T-helper 2 cell treated with Interferon-gamma antibody and Interleukin-4, amounts not matched to agents 100 ng/mL and 5 ng/mL, for 36 hours (primary cell): ENCODE results near the gene ZNF862. TPM values are rescaled to one million over a fixed set of nuclear protein-coding genes. Genes with fewer than 3 reads are reported as not detected.
"Not testable (repeated sequence)": the region's sequence is repeated elsewhere in the genome, so short reads cannot be mapped to it uniquely, and the experiment has no call there.

ENCODE experiments used
- intact Hi-C: fragments of 100-400 bp; cut with micrococcal nuclease; formaldehyde crosslinking; loops from one replicate; pipeline ENCODE4 v1.15.1; 2023
- total RNA-seq: library from RNA; stranded (reverse); gene quantifications from 2 replicates; pipeline ENCODE4 v1.2.3, GENCODE V29; 2022

ZNF862 gene
- total RNA-seq, 1 donor from 2014 or later: 24.3 TPM

DNA sequence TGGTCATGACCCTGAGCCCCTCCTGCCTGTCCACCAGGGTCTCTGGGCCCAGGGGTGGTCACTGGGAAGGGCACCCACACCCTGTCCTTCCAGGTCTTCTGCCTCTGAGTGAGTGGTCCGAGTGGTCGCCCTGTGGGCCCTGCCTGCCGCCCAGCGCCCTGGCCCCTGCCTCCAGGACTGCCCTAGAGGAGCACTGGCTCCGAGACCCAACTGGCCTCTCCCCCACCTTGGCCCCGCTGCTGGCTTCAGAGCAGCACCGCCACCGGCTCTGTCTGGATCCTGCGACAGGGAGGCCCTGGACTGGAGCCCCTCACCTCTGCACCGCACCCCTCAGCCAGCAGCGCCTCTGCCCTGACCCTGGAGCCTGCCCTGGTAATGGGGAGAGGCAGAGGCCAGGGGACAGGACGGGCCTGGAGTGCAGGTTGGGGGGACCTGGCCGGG lies 13.9 kb upstream of the ZNF862 start:
- intact Hi-C loops: no loop called here

DNA sequence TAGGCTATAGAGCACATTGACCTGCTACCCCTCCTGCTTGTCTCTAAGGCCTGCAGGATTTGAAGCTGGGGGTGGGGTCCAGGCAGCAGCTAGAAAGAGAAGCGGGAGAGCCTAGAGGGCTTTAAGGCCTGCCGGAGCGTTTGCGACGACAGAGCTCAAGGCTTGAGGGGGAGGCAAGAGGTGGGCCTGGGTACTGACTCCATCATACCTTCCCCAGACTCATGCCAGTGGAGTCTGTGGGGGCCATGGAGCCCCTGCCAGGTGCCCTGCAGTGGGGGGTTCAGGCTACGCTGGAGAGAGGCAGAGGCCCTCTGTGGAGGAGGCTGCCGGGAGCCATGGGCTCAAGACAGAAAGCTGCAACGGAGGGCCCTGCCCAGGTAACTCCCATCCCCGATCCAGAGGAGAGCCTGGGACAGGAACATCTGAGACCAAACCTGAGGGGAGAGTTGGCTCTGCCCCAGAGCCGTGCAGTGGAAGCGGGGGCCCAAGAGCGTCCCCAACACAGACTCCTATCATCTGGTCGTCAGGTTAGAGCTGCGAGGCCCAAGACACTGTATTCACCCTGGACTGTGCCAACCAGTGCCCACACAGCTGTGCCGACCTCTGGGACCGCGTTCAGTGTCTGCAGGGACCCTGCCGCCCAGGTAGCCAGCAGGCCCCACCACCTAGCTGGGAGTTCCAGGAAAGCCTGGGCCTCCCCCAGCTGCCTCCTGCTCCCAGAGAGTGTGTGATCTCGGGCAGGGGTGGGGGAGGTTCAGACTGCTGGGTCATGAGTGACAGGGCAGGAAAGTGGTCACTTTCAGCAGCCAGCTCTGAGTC lies 13.2 kb upstream of the ZNF862 start:
- intact Hi-C loops: no loop called here

DNA sequence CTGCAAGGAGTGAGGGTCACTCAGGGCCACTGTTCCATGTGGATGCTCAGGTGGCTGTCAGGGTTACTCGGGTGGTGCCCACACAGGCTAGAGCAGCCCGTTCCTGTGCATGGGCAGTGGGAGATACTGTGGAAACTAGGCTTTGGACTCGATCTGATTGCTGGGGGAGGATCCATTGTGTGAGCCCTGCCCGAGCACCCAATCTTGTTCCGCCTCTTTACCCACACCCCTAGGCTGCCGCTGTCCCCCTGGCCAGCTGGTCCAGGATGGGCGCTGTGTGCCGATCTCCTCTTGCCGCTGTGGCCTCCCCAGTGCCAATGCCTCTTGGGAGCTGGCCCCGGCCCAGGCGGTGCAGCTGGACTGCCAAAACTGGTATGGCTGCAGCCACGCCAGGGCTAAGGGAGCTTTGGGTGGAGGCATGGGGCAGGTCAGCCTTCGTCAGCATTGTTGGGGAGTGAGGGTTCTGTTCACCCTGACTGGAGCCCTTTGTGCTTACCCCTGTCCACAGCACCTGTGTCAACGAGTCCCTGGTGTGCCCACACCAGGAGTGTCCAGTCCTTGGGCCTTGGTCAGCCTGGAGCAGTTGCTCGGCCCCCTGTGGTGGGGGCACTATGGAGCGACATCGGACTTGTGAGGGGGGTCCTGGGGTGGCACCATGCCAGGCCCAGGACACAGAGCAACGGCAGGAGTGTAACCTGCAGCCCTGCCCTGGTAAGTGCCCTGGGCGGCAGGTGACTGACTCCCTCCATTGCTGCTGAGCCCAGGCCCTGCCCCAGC lies 12.4 kb upstream of the ZNF862 start:
- intact Hi-C loops: no loop called here

DNA sequence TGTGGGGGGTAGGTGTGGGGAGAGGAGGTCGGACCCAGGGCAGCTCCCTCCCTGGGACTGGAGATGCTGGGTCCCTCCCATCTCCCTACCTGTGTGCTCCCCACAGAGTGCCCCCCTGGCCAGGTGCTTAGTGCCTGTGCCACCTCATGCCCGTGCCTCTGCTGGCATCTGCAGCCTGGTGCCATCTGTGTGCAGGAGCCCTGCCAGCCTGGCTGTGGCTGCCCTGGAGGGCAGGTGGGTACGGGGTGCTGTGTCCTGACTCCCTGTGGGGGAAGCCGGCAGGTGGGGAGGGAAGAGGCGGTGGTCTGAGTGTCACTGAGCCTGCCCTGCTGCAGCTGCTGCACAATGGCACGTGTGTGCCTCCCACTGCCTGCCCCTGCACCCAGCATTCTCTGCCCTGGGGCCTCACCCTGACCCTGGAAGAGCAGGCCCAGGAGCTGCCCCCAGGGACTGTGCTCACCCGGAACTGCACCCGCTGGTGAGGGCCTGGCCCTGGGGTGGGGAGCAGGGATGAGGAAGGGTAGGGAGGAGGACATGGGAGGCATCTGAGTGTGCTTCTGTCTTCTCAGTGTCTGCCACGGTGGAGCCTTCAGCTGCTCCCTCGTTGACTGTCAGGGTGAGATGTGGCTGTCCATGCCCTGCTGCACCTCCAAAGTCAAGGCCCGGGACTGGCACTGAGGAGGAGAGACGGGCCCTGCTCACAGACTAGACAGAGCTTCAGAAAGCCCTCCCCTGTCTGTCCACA lies 11.7 kb upstream of the ZNF862 start:
- intact Hi-C loops: no loop called here

DNA sequence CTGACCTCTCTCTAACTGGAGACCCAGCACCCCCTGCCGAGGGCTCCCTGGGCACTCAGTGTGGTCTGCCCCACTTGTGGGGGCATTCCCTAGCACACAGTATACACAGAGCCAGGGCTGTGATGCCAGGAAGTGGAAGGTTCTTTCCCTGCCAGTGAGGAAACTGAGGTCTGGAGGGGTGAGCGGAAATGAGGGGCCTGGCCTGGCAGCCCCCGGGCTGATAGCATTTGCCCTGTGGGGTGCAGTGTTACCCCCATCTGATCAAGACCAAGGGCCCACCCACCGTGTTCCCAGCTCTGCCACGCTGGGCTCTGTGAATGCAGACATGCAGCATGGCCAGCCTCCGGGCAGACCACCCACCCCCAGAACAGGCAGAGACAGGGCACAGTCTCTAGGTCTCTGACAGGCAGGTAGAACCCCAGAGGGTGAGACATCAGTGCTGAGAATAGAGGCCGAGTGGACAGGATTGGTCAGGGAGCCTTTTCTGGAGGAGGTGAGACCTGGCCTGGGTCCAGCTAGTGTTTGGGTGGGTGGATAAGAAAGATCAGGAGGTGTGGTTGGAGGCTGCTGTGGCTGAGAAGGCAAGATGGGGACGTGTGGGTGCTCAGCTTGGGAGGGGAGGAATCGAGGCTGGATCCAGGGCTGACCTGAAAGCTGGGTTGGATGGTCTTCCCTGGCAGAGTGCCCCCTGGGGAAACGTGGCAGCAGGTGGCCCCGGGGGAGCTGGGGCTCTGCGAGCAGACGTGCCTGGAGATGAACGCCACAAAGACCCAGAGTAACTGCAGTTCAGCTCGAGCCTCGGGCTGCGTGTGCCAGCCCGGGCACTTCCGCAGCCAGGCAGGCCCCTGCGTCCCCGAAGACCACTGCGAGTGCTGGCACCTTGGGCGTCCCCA lies 10.8 kb upstream of the ZNF862 start:
- intact Hi-C loops: no loop called here

DNA sequence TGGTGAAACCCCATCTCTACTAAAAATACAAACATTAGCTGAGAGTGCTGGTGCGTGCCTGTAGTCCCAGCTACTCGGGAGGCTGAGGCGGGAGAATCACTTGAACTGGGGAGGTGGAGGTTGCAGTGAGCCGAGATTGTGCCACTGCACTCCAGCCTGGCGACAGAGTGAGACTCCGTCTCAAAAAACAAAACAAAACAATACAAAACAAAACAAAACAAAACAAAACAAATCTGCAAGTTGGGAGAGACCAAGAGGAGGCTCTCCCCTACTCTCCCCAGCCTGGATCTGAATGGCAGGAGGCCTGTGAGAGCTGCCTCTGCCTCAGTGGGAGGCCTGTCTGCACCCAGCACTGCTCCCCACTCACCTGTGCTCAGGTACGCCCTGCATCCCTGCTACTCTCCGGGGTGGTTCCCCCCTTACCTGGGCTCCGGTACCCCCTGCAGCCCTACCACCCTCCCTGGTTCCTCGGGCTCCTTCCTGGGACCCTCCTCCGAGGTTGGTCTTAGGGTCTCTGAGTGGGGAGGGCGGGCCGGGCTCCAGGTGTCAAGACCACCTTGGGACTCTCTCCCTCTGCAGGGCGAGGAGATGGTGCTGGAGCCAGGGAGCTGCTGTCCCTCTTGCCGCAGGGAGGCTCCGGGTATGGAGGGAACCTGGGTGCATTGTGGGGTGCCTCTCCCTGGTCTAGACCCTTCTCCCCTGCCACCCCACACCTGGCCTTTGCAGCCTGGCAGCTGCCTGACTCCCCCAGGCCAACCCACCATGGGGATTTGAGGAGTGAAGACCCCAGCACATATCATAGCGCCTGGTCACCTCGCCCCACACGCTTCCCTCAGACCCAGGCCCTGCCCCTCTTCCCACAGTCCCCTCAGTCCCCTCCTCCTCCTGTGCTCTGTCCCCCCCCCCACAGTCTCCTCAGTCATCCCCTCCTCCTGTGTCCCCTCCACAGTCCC lies 9.5 kb upstream of the ZNF862 start:
- intact Hi-C loops: no loop called here

DNA sequence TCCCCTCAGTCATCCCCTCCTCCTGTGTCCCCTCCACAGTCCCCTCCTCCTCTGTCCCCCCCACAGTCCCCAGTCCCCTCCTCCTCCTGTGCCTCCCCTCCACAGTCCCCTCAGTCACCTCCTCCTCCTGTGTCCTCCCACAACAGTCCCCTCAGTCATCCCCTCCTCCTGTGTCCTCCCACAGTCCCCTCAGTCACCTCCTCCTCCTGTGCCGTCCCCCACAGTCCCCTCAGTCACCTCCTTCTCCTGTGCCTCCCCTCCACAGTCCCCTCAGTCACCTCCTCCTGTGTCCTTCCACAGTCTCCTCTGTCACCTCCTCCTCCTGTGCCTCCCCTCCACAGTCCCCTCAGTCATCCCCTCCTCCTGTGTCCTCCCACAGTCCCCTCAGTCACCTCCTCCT lies 7.6 kb upstream of the ZNF862 start:
- intact Hi-C loops: not testable (repeated sequence)

DNA sequence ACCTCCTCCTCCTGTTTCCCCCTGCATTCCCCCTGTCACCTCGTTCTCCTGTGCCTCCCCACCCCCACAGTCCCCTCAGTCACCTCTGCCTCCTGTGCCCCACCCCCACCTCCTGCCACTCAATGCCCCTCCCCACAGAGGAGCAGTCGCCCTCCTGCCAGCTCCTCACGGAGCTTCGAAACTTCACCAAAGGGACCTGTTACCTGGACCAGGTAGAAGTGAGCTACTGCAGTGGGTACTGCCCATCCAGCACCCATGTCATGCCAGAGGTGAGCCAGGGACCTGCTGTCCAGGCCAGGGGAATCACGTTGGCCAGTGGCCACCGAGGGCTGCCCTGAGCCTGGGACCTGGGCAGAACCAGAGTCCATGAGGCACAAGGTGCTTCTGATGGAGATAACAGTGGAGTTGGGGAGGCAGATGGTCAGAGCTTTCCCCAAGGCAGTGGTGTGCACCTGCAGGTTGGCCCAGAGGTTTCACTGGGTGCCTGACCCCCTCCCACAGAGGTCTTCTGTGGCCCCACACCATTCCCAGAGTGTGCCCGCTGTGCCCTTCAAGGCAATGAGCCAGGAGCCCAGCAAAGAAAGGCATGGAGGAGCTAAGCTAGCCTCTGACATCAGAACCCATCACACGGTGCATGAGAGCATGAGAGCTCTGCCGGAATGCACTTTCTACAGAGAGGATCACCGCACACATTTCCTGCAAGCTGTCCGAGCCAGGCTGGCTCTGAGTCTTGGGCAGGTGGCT lies 7.0 kb upstream of the ZNF862 start:
- intact Hi-C loops: no loop called here

DNA sequence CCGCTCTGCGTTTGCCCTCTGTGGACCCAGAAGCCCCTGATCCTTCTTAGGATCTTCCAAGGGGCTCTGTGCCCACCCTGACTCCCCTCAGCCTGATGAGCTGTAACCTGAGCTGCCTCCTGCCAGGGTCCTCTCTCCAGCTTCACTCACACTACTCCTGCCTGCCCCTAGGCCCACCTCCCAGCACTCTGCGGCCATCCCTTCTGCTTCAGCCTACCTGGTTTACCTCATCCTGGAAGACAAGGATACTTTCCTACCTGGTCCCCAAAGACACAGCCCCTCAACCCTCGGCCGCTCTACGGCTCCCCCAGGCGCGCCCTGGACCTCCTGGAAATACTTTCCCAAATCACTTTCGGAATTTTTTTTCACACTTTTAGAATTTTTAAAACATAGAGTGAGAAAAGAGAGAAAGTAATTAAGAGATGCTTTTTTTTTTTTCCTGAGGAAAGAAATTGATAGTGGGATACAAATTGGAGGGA lies 6.4 kb upstream of the ZNF862 start:
- intact Hi-C loops: no loop called here

DNA sequence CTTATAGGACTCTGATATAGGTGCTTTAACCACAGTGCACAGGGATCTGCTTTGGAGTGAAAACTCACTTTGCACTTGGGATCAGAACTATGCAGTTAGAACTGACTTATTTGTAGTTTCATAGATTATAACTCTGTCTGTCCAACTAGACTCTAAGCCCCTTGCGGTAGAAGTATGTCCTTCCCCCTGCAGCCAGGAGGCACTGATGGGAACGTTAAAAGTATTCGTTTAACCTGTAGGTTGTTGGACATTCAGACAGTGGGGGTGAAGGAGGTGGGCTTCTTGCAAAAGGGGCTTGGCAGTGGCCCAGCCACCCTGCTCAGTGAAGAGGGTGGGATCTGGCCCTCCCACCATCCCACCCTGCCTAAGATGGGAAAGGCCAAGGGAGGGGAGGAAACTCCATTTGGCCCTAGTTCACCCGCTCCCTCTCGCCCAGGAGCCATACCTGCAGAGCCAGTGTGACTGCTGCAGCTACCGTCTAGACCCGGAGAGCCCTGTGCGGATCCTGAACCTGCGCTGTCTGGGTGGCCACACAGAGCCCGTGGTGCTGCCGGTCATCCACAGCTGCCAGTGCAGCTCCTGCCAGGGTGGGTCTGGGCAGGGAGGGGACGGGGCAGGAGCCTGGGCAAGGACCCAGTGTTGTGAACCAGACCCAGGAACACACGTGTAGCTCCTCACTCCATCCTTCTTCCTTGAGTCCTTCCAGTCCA lies 5.7 kb upstream of the ZNF862 start:
- intact Hi-C loops: no loop called here

DNA sequence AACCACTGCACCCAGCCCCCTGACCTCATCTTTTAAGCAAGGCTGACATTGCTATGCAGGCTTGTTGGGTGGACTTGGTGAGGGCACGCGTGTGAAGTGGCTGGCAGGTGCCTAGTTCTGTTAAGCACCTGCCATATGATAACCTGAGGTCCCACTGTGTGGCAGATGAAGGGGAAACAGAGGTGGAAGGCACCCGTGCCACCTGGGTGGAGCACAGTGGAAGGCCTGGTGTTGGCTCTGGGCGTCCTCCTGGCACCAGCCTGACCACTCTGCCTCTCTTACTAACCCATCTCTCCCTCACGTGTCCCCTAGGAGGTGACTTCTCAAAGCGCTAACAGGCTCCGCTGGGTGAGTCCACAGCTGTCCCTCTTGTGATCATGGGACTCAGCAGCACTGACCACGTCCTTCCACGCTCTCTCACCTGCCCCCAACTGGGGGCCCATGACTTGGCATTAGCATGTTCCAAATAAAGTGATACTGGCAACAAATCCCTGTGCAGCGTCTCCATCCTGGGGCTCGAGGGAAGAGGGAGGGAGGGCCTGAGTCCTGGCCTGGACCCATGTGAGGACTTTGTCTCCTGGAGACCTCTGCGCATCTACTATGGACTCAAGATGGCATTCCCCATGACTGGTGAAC lies 4.6 kb upstream of the ZNF862 start:
- intact Hi-C loops: no loop called here

DNA sequence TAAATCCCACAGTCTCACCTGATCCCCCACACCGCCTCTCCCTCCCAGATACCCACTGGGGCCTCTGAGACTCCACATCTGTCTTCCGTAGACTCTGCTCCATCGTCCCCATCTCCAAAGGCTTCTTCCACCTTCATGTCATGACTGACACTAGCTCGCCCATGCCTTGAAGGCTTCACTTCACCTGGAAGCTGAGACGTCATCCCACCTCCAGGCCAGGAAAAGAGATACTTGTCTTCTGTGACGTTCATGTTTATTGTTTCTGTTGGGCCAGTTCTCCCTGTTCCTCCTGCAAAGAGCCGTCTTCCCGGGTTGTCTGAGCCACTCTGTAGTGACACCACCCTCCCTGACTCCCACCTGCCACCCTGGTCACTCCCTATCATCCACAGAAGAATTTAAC lies 3.6 kb upstream of the ZNF862 start:
- intact Hi-C loops: no loop called here

DNA sequence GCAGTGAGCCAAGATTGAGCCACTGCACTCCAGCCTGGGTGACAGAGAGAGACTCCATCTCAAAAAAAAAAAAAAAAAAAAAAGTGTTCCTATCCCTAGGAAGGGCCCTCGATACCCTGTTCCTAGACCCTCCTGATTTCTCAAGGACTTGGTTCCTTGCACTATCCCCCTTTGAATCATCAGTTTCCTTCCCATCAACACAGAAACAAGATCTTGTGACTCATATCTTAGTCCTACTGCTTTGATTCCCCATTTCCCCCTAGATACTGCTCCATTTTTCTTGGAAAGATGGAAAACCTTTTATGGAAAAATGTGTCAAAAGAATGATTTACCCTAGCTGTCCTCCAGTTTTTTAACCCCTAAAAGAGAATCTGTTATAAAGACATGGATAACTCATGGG lies 1.7 kb upstream of the ZNF862 start:
- intact Hi-C loops: no loop called here

DNA sequence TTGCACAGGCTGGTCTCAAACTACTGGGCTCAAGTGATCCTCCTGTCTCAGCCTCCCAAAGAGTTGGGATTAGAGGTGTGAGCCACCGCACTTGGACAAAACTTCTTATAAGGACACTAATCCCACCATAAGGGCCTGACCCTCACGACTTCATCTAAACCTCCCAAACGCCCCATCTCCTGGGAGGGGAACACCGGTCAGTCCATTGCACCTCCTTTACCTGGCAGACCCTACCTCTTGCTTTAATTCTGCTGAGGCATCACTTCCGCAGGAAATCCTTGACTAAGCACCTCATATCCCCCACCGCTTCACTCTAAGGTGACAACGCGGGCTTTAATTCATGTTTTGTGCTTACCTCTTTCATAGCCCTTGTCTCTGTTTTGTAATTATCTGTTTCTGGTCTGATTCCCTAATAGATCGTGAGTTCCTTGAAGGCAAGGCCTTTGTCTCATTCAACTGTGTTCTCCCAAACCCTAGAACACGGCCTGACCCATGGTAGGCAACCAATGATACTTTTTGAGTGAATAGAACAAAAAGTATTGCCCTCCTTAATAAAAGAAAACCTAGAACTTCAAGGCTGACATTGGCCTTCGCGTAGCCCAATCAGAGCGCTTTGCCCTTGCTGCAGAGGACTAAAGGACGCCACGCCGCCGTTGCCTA lies 481 bp upstream of the ZNF862 start:
- intact Hi-C loops: loop anchor here (1.0 to 2.0 kb wide), 7 partner anchors 28 to 1390 kb away; partner anchors contain the start of genes ABCF2, ATP6V0E2, PDIA4 and ZNF746

DNA sequence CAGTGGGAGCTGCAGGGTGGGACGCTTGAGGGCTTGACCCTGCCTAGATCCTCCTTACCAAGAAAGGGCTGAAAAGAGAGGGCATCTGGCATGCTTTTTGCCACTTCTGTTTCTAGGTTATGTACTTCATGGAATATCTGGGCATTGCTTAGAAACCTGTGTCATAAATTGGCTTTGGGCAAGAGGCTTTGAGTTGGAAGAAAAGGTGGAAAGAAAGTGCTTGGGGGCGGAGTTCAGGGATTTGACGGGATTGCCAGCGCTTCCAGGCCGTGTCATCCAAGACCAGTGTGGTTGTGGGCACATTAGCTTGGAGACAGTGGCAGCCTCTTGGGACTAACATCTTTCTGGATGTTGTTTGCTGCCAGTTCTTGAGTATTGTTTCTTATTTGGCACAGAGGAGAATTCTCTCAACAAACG lies 825 bp downstream of the ZNF862 start:
- intact Hi-C loops: loop anchor here (1.0 to 2.0 kb wide), 7 partner anchors 26 to 1388 kb away; partner anchors contain the start of genes ABCF2, ATP6V0E2, PDIA4 and ZNF746

DNA sequence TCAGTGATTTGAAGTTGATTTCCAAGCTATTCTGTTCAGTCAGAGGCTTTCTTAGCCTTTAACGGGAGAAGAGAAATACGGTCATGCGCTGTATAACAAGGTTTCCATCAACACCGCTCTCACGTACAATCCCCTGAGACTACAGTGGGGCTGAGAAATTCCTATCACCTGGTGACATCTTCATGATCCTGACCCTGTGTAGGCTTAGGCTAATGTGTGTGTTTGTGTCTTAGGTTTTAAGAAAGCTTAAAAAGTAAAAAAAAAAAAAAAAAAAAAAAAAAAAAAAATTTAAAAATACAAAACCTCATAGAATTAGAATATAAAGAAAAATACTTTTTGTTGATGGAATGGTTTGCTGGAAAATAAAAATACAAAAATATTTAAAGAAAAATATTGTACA lies 1.8 kb downstream of the ZNF862 start:
- intact Hi-C loops: loop anchor here (2.0 kb wide), 2 partner anchors 343 to 811 kb away; partner anchors contain the start of genes PDIA4 and ZNF746

DNA sequence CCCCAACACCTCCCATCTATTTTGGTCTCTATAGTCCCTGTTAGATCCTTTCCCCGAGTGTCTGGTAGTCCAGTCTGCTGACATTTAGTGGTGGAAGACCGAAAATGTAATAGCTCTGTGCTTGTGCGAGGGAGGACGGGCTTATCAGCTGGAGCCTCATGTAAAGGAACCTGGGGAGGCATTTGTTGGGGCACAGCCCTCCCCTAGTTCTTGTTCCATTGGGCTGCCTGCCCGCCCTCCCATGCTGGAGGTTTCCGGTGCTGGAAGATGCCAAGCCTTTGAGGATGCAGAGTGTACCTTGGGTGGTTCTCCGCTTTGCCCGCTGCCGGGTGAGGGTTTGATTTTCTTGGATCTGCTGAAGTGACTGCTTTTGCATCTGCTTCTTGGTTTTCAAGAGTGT lies 5.4 kb downstream of the ZNF862 start:
- intact Hi-C loops: no loop called here
